GM18508 (cell line): ENCODE results near the gene PDGFC.

ENCODE experiments used
- ATAC-seq: cut with Tn5 transposase; IDR thresholded peaks from one replicate; pipeline ENCODE4 v1.9.1; 2021; ENCODE audit warnings: moderate number of reproducible peaks; ENCODE audit not compliant: insufficient read depth, unreplicated experiment

The PDGFC gene

GRCh38 chr4:156976147-156976546 lies 4.5 kb upstream of the PDGFC start:
- no peak for ATAC-seq

- ATAC-seq, result no peak
These were observed 4.1 kb upstream of the PDGFC start for GRCh38 chr4:156975686-156976085.

- ATAC-seq, result no peak
These were observed 2.7 kb upstream of the PDGFC start for GRCh38 chr4:156974264-156974663.

GRCh38 chr4:156972379-156973015 lies 898 bp upstream of the PDGFC start:
- no peak for ATAC-seq

GRCh38 chr4:156971165-156971675 lies 379 bp downstream of the PDGFC start:
- ATAC-seq, result no peak

GRCh38 chr4:156970501-156971164 lies 966 bp downstream of the PDGFC start:
- no peak for ATAC-seq

GRCh38 chr4:156969911-156970310 lies 1.7 kb downstream of the PDGFC start:
- ATAC-seq, result no peak

GRCh38 chr4:156969101-156969500 lies 2.5 kb downstream of the PDGFC start:
- ATAC-seq, result no peak

- peak; percentile 76 for ATAC-seq
These were observed 3.1 kb downstream of the PDGFC start for GRCh38 chr4:156968479-156968984.

- ATAC-seq, result no peak
These were observed 4.8 kb downstream of the PDGFC start for GRCh38 chr4:156966836-156967235.

GRCh38 chr4:156963419-156963818 lies 8.2 kb downstream of the PDGFC start:
- no peak for ATAC-seq

GRCh38 chr4:156962528-156962974 lies 9.0 kb downstream of the PDGFC start:
- ATAC-seq, result no peak

GRCh38 chr4:156962058-156962358 lies 9.6 kb downstream of the PDGFC start:
- ATAC-seq, result no peak

GRCh38 chr4:156961196-156962057 lies 10.2 kb downstream of the PDGFC start:
- ATAC-seq, result no peak

GRCh38 chr4:156959298-156959702 lies 12.3 kb downstream of the PDGFC start:
- ATAC-seq, result no peak

GRCh38 chr4:156958276-156959074 lies 13.1 kb downstream of the PDGFC start:
- no peak for ATAC-seq

GRCh38 chr4:156957556-156957955 lies 14.0 kb downstream of the PDGFC start:
- ATAC-seq, result no peak

- ATAC-seq, result no peak
These were observed 14.7 kb downstream of the PDGFC start for GRCh38 chr4:156956826-156957368.

GRCh38 chr4:156956359-156956758 lies 15.2 kb downstream of the PDGFC start:
- no peak for ATAC-seq

GRCh38 chr4:156954587-156954986 lies 17.0 kb downstream of the PDGFC start:
- no peak for ATAC-seq
